Spleen (tissue), 7 donors: ENCODE measurements around the gene ZNF609.

Source experiments
- CTCF ChIP-seq, 11 experiments: fragments of 200-600 bp in 7 of 11; fragments of 450-650 bp in 4 of 11; sonication (generic) in 4 of 11; IDR thresholded peaks in 8 of 11; conservative IDR thresholded peaks in 3 of 11; 1 replicate in 7 of 11; 2 replicates in 4 of 11; pipeline versions ENCODE4 v1.4.0 to v1.8.0; 2016 to 2021; ENCODE audit warnings: antibody characterized with exemption in 11 of 11, inconsistent platforms in 4 of 11, mild to moderate bottlenecking in 1 of 11
- POLR2A ChIP-seq, 3 donors: fragments of 450-650 bp; IDR thresholded peaks; one replicate each; pipeline ENCODE4 v1.5.1; 2017; ENCODE audit warnings: antibody characterized with exemption in 3 of 3, mild to moderate bottlenecking in 1 of 3
- POLR2AphosphoS5 ChIP-seq, 3 donors: sonication (generic); formaldehyde crosslinking; IDR thresholded peaks; one replicate each; pipeline ENCODE4 v1.5.1; 2017; ENCODE audit warnings: antibody characterized with exemption in 3 of 3
- donor health status: DM: no; HTN: no; CAD: no; lungs with moderate emphysema.
- donor health status: DM: no; HTN: no; CAD: no.
- donor health status: DM: no; HTN: no; CAD: no.

- TF ChIP-seq CTCF (IDR thresholded peaks at IDR 0.05 in 8 of 11, conservative IDR thresholded peaks at IDR 0.05 in 3 of 11): no peak
- TF ChIP-seq POLR2A (IDR thresholded peaks at IDR 0.05): no peak
- no peak for TF ChIP-seq POLR2AphosphoS5 (IDR thresholded peaks at IDR 0.05)
These were observed 18.5 kb downstream of the ZNF609 start for GRCh38 chr15:64478863-64479262.
